Middle frontal gyrus (tissue), 1 donor: ENCODE results near the gene GRK7.
"Not testable (repeated sequence)": the region's sequence is repeated elsewhere in the genome, so short reads cannot be mapped to it uniquely, and the experiment has no call there.

Experiments used
- DNase-seq: peaks from one replicate; pipeline ENCODE4 v3.0.0-alpha.2; 2015; ENCODE audit warnings: low spot score; ENCODE audit errors: extremely low spot score

The GRK7 gene

DNA sequence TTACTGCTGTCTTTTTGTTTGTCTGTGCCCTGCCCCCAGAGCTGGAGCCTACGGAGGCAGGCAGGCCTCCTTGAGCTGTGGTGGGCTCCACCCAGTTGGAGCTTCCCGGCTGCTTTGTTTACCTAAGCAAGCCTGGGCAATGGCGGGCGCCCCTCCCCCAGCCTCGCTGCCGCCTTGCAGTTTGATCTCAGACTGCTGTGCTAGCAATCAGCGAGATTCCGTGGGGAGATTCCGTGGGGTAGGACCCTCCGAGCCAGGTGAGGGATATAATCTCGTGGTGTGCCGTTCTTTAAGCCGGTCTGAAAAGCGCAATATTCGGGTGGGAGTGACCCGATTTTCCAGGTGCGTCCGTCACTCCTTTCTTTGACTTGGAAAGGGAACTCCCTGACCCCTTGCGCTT is 656 bp upstream of the GRK7 start:
- DNase-seq, result not testable (repeated sequence)

DNA sequence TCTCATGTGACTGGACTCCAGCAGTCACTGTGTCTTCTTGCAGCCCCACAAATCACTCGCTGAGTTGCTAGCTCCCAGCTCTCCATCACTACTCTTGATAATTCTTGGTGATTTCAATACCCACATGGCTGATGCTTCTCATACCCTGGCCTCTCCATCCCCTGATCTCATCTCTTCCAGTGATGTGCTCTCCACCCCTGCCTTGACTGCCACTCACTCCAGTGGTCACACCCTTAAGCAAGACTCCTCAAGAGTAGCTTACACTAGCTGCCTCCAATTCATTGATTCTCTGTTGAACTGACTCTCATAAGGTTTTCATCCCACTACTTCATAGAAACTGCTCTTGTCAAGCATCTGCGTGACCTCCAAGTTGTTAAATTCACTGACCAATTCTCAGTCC is 837 bp downstream of the GRK7 start:
- no peak for DNase-seq

DNA sequence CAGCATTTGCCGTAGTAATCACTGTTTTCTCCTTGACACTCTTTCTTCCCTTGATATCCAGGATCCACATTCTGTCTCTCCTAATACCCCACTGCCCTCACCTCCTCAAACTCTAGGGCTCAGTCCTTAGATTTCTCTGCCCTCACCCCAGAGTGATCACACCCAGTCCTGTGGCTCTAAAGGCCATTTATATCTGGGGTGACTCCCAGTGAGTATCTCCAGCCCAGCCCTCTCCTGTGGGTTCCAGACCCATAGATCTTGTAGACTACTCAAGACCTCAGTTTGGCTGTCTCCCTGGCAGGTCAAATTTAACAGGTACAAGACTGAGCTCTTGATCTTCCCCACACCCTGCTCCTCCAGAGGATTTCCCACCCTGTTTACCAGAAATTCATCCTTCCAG is 1.3 kb downstream of the GRK7 start:
- DNase-seq, result no peak

DNA sequence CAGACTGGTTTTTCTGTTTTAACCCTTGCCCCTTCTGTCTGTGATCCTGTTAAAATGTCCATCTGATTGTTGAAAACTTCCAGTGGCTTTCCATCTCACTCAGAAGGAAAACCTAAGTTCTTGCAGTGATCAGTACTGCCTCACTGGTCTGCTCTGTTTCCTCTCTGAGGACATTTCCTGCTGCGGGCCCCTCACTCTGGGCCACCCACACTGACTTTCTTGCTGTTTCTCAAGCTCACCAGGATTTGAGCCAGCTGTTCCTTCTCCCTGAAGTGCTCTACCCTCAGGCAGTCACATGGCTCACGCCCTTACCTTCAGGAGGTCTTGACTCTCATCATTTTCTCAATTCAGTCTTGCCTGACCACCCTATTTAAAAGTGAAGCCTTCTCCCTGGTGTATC is 1.8 kb downstream of the GRK7 start:
- DNase-seq, result no peak

DNA sequence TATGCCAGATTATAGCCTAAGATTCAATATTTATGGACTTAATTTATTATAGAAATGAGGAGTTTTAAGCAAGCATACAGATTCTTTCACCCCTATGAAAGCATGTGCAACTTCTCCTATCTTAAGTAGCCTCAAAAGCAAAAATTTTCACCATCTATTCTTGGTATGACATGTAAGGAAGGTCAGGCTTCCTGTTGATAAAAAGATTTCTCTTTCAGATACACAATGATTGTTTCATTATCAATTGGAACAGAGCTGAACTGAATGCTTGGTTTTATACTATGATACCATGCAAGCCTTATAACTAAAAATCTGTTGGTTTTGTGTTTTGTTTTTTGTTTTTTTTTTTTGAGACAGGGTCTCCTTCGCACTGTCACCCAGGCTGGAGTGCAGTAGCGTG is 3.9 kb downstream of the GRK7 start:
- DNase-seq, result no peak

DNA sequence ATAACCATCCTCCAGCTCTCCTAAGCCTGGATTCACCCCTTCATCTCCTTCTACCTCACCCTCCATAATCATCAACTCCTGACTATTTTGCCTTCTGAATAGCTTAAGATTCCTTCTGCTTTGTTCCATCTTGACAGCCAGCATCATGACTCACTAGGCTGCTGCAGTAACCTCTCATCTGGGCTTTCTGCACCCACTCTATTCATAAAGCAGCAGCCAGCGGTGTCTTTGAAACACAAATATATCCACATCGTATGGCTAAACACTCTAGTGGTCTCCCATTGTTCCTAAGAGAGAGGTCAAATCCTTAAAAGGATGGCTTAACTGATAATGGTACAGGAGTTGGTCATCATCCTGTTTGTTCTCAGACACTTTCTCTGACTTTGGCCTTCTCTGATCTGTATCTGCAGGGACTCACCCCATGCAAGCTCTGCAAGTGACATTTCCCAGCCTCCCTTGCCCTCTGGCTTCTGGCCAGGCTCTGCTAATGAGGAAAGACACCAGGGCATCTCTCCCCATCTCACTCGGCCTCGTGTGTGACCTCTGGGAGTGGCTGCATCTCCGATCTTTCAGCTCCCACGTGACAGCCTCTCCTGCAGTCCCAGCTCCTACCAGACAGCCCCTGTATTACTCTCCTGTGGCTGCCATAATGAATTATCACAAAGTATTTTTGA is 6.2 kb downstream of the GRK7 start:
- no peak for DNase-seq

DNA sequence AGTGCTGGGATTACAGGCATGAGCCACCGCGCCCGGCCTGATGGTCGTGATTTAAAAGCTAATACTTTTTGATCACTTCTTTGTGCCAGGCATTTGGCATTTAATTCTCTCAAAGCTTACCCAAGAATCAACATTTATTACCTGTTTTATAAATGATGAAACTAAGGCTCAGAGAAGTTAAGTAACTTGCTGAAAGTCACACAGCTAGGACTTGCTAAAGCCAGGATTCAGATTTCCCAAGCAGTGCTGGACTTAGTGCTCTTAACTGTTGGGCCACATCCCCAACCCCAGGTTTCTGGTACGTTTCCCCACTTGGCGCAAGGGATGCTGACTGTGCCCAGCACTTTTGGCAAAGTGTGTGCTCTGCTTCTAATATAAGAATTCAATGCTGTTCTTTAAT is 10.5 kb downstream of the GRK7 start:
- DNase-seq, result no peak

DNA sequence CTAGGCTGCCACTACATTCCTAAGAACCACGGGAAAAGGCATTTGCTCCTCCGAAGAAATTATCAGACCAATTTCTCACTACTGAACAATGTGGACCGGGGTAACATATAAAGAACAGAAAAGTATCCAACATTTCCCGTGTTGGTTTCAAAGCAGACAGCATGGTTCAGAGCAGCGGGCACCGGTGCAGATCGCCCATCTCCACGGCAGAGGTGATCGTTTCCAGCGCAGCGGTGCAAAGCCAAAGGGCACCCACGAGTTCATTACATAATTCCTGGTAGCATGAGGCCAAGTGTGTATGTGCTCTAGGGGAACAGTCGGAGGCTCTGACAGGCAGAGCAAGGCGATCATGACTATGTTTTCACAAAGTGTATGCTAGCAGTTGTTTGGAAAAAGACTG is 13.2 kb downstream of the GRK7 start:
- DNase-seq, result no peak

DNA sequence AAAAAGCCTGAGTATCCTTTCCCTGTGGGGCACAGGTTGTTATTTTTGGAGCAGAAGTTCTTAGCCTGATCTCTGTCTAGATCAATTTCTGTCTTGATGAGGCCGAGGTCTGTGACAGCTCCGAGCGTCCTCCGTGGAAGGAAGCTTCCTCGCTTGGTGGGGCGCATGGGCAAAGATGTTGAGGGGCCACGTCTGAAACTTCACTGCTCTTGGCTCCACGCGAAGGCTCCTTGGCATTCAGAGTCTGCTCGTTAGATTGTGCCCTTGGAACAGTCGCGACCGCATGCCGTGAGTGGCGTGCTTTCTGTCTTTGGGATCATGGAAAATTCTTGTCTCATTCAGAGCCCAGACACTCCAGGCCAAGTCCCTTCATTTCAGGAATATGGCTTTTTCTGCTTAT is 13.7 kb downstream of the GRK7 start:
- DNase-seq, result no peak

DNA sequence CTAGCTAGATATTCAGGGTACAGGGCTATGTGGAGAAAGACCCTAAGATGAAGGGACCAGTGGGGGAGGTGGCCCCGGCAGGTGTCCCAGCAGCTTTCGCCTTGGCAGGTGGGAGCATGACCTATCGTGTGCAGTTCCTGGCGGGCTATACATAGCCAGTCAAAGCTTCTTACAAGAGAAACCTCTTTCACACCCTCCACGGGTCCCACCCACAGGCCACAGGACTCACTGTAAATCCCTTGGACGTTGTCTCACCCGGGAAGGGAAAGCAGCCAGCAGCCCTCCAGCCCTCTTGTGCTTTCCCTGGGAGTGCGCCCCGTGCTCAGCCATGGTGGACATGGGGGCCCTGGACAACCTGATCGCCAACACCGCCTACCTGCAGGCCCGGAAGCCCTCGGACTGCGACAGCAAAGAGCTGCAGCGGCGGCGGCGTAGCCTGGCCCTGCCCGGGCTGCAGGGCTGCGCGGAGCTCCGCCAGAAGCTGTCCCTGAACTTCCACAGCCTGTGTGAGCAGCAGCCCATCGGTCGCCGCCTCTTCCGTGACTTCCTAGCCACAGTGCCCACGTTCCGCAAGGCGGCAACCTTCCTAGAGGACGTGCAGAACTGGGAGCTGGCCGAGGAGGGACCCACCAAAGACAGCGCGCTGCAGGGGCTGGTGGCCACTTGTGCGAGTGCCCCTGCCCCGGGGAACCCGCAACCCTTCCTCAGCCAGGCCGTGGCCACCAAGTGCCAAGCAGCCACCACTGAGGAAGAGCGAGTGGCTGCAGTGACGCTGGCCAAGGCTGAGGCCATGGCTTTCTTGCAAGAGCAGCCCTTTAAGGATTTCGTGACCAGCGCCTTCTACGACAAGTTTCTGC is 15.0 kb downstream of the GRK7 start:
- no peak for DNase-seq

DNA sequence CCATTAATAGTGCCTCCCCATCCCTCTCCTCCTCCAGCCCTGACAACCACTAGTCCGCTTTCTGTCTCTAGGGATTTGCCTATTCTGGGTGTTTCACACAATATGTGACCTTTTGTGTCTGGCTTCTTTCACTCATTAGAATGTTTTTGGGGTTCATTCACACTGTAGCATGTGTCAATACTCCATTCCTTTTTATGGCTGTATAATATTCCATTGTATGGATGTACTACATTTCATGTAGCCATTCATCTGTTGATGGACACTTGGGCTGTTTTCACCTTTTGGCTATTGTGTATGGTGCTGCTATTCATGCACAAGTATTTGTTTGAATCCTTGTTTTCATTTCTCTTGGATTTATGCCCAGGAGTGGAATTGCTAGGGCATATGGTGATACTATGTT is 16.5 kb downstream of the GRK7 start:
- no peak for DNase-seq

DNA sequence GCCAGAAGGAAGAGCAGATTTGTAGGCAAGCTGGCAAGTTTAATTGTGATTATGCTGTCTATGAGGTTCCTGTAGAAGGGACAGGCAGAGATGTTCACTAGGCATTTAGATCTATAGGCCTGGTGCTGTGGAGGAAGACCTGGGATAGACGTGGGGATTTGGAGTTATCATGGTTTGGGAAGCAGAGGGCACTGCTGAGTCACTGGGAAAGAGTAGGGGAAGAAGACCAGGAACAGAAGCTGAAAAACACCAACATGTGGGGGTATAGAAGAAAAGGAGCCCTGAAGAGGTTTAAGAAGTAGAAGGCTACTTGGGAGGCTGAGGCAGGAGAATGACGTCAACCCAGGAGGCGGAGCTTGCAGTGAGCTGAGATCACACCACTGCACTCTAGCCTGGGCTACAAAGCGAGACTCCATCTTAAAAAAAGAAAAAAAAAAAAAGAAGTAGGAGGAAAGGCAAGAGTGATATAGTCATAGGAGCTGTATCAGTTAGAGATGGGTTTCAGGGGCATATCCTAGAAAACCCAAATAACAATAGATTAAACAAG is 19.3 kb downstream of the GRK7 start:
- no peak for DNase-seq

DNA sequence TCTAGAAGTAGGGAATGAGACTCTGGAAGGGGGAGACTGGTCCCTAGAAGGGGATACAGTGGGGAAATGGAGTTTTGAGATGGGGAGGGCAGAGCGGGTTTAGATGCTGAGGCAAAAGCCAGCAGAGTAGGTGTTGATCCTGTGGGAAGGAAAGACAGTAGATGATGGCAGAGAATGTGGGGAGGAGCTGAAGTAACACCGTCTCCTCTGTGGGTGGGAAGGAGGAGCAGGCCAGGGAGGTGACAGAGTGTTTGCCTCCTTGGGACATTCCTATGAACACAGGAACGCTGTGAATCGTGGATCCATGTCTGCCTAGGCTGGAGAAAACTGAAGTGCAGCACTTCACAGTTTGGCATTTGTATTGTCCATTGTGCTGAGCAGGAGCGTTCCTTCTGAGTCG is 20.4 kb downstream of the GRK7 start:
- no peak for DNase-seq

DNA sequence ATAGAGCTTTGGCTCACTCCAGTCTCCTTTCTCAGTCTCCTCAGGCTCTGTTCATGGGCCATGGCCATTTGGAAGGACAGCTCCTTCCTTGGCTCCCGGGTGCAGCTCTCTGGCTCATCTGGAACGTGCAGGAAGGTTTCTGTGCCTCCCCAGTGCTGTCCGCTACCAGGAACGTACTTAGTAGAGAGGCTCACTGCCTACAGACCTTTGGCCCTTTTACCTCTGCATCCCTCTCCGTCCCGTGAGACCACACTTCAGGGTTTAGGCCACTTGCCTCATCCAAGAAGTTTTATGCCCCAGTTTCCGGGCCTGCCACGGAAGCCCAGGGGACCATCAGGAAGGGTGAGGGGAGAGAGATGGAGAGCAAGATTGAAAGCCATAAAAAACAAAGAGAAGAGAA is 20.9 kb downstream of the GRK7 start:
- no peak for DNase-seq

DNA sequence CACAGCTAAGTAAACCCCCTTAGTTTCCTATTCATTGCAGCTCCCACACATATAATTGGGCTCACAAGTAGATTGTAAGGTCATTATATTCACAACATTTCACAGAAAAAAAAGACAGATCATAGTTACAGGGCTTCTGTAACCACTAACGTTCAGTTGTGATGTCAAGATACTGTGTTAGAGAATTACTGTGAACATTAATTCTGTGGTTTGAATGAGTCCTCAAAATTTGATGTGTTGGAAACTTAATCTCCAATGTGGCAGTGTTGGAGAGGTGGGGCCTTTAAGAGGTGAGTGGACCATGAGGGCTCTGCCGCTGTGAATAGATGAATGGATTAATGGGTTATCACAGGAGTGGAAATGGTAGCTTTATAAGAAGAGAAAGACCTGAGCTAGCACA is 21.3 kb downstream of the GRK7 start:
- no peak for DNase-seq

DNA sequence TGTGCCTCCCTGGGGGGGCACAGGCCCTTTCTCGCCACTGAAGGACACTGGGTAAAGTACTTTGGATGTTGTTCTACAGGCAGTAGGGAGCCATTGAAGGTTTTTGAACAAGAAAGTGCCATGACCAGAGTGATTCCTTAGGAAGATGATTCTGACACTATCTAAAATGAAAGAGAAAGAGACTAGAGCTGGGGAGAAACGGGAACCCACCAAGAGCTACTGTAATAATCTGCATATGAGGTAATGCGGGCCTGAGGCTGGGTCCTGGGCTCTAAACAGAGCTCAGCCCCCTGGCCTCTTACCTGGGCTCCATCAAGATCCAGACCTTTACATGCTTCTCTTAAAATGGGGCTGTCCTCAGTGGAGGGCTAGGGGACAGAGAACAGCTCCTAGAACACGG is 24.9 kb downstream of the GRK7 start:
- no peak for DNase-seq

DNA sequence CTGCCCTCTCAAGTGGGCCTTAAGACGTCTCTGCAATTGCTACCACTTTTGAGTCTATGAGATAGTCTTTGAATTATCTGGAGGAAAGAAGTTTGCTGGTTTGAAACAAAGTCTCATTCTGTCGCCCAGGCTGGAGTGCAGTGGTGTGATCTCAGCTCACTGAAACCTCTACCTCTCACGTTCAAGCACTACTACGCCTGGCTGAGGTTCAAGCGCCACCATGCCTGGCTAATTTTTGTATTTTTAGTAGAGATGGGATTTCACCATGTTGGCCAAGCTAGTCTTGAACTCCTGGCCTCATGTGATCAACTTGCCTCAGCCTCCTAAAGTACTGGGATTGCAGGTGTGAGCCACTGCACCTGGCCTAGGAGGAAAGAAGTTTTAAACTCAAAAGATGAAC is 25.5 kb downstream of the GRK7 start:
- not testable (repeated sequence) for DNase-seq

DNA sequence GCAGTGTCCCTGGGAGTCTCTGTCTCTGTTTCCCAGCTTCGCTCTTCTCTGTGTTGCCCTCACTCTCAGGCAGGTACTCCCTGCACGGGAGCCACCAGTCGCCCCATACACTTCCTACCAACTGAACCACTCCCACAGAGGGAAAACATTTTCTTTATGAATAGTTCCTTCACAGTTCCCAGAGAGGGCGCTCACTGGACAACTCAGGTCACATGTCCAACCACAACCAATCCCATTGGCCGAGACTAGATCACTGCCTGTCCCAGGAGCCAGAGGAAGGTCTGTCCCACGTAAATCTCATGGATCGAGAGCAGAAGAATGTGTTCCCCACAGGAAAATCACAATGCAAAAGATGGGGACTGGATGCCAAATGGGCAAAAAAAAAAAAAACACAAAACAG is 26.1 kb downstream of the GRK7 start:
- DNase-seq, result no peak

DNA sequence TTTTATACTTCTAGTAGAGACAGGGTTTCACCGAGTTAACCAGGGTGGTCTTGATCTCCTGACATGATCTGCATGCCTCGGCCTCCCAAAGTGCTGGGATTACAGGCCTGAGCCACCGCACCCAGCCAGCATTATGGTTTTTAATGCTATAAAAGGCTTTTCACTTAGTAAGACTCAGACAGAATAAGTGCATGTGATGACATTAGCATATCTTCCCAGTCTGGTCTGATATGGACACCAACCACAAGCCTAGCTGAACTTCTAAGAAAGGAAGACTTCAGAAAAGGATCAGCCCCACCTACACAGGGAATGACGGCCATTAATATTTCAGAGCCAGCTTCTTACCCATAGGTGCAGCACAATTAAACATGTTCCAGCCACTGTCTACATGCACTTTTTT is 27.0 kb downstream of the GRK7 start:
- DNase-seq, result no peak

DNA sequence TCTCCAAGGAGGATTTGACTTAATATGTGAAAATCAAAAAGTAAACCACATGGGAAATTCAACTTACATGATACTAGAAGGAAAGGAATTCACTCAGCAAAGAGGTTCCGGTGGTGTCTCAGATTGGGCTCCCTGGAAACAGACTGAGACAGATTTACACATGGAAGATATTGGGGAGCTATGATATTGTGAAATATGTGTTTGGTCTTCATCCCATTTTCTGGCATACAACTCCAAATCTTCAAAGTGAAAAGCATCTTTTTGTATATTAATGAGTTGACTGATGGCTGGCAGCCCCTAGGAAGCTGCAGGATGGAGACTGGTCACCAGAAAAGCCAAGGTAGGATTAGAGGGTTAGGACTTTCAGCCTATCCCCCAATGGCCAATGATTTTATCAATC is 29.3 kb downstream of the GRK7 start:
- no peak for DNase-seq

DNA sequence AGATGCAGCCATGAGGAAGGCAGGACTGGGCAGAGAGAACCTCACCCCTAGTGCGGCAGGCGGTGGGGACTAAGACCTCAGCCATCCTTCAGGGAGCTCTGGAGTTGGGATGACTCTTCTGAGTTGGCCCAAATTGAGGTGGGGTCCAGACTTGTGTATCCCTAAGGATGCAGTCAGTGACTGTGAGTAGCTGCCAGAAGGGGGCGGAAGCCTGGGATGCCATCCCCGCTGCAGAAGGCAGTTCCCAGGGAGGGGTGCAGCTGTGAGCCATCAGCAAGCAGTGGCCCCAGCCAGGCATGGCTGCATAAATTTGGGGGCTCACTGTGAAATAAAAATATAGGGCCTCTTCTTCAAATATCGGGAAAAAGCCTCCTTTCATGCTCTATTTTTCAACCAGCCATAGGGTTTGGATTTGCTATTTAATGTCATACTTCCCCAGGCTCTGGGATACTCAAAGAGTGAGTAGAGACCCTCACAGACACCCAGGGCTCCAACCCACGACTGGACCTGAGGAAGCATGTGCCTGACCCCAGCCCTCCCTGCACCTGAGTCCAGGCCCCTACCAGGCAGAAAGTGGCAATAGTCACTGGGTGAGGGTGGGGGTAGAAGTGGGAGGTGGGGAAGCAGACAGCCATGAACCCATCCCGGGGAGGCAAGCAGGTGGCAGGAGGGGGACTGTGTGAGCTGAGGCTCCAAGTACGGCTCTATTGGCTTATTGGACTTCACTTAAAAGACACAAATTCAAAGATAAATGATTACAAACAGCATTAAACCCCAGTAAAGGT is 30.5 kb downstream of the GRK7 start:
- no peak for DNase-seq

DNA sequence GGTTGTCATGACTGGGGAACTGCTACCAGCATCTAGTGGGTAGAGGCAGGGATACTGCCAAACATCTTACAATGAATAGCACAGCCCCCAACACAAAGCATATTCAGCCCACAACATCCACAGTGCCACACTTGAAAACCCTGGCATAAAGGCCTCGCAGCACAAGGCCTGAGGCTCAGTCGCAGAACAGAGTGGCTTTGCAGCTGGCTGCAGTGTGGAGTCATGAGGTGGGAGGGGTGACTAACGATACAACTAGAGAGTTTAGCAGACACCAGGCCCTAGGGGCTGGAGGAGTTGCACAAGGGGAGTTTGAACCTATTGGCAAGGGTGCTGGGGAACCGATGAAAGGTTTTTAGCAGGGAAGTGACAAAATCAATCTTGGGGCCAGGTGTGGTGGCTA is 32.1 kb downstream of the GRK7 start:
- no peak for DNase-seq
